ENCODE results near the gene PRKN.

GRCh38 chr6:162512744-162513143 is 214.8 kb downstream of the PRKN start:
- TF ChIP-seq CTCF (conservative IDR thresholded peaks at IDR 0.05 in 1 of 2, IDR thresholded peaks at IDR 0.05 in 1 of 2; ENCODE audit: low read depth in 1 of 2, low read length in 2 of 2), result no peak
- TF ChIP-seq EZH2 (IDR thresholded peaks at IDR 0.05; ENCODE audit: low read length, missing control alignments), result no peak

All from fibroblast of lung (primary cell).